ENCODE results near the gene PARP1.

PARP1 gene

DNA sequence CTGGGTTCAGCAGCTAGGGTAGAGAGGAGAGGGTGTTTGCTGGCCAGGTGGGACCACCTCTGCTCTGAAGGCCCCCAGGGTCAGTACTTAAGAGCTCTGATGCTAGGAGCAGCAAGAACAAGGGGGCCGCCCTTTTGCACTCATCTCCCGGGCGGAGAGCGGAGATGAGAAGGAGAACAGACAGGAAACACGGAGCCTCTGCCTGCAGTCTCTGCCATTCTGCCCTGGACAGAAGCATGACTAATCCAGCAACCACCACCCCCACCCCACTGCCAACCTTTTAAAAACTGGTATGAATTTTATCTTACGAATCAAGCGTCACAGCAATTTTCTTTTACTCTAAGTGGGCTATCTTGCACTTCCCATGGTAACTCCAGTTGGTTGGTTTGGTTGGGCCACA is 34.5 kb downstream of the PARP1 start:
- no peak for DNase-seq (ENCODE audit: low read depth)

DNA sequence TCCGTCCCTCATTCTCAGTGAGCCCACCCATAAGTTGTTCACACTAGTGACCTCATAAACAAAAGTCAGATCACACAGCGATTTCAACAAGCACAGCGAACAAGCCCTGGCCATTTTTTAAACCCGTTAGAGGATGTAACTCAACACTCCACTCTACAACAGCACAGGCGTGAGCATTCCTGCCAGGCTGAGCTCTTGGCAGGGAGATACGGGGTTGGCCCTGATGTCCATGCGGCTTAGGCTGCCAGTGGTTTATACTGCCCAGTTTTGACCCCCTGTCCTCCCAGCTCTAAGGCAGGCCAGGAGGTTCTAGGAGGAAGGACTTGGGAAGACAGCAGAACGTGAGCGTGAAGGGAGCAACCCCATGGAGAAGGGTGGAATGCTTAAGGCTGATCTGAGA is 35.0 kb downstream of the PARP1 start:
- no peak for DNase-seq (ENCODE audit: low read depth)

DNA sequence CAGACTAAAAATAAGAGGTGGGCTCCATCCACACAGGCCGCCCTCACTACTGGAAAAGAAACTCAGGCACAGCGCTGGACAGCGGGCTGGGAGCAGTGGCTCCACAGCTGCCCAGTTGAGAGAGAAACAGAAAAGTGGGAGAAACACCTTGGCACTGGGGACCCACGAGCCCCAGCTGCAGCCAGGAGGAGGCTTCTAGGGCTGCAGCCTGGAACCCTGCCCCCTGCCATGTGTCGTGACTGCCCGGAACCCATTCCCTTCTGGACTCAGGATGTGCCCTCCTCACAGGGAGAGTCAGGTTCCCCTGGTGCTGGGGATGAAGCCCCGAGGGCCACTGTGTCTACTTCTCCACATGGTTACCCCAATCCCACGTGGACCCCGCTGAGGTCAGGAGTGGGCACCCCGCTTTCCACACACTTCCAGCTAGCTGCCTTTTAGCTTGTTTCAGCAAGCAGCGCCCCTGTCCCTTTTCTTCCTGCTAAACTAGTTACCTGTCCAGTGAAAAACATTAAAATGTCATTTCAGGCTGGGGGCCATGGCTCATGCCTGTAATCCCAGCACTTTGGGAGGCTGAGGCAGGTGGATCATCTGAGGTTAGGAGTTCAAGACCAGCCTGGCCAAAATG is 35.9 kb downstream of the PARP1 start:
- no peak for DNase-seq (ENCODE audit: low read depth)

DNA sequence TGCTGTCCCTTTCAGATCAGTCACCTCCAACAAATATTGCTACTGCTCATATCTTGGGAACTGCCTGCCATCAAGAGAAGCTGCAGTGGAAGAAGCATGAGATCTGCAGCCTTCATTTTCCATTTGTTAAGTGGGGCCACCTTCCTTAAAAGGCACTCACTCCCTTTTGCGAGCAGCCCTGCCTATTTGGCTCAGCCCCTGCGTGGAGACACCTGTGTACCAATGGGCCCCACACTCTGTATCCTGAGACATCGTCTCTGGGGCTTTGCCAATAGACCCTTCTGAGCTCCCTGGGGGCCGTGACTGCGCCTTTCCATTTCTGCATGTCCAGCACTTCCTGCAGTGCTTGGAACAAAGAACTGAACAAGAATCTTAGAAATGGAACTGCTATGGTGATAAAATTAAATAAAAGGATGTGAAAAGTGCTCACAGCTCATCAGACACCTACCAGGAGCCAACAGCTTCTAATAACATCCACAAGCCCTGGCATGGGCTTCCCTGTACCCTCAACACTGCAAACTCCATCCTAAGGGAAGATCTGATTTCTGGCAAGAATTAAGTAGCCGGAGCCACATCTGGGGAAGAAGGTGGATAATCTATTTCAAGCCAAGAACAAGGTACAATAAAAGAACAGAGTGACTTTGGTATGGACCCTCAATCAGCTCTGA is 36.7 kb downstream of the PARP1 start:
- DNase-seq (ENCODE audit: low read depth) = no peak

DNA sequence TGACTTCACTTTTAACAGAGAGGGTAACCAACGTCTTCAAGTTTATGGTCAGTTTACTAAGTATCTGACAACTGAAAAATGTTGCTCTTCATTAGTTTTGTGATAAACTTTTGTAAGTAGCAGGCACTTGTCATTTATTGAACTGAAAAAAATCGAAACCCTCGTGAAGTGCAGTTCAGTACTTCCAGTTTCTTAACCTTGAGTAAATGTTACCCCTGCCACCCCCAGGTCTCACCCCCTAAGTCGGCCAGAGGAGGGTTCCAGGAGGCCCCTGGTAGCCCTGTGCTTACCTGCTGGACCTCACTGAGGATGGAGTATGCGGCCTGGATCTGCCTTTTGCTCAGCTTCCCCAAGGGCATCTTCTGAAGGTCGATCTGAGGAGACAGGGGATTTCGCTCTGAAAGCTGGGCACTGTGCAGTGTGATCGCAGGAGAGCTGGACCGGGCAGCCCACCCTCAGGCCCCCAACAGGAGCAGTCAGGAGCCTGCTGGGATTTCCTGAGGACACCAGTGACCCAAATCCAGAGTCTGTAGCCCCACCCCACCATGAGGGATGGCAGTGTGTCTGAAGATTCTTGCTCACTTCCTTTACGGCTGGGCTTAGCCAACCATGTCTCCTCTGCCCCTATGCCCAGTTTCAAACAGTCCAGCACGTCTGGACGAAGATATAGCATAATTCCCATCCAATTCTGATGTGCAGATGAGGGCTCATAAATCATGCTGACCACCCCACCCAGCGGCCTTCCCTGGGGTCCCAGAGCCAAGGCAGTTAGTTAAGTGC is 37.6 kb downstream of the PARP1 start:
- DNase-seq (ENCODE audit: low read depth) = no peak

DNA sequence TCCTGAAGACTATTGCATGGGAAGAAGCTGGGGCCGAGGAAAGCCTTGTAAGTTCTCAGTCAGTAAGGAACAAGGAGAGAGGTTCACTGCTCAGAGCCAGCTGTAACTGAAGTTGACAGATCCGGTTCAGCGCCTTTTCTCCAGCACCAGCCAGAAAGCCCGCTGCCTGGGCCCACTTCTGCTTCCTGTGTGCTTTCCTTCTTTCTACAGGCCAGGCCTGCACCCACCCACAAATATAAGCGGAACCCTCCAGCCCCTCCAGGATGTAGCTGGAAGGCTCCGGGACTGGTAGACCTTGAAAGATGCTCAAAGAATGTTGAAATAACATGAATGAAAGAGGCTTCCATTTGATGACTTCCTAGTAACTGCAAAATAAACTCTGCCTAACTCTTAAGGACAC is 38.8 kb downstream of the PARP1 start:
- DNase-seq (ENCODE audit: low read depth) = no peak

DNA sequence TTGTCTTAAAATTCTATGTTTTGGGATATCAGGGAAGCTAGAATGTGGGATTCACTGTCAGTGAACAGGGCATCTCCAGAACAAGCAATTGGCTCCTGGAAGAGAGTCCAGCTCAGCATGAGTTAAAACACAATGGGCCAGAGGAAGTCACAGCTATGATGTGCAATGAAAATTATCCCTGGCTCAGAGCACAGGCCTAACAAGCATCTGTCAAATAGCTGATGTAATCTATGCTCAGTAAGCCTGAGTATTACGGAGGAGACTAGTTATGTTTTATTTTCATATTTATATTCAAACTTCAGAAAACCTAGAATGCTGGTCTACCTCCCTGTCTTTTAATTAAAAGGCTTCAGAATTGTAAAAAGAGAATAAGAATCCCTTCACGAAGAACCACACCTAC is 41.6 kb downstream of the PARP1 start:
- no peak for DNase-seq (ENCODE audit: low read depth)

DNA sequence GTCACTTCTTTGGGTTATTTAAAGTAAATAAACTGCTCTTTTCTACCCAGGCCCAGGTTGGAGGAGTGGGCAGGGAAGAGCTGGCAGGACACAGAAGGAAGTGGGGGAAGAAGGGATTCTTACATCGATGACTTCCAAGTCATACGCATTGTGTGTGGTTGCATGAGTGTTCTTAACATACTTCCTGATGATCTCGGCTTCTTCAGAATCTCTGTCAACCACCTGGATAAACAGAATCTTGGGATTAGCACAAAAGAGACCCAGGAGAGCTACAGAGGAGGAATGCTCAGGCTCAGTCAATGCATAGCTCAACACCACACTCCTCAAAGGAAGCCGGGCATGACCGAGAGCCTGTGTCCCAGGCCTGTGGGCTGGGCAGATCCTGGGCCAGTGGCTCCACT is 42.1 kb downstream of the PARP1 start:
- peak; percentile 50 for DNase-seq (ENCODE audit: low read depth)

DNA sequence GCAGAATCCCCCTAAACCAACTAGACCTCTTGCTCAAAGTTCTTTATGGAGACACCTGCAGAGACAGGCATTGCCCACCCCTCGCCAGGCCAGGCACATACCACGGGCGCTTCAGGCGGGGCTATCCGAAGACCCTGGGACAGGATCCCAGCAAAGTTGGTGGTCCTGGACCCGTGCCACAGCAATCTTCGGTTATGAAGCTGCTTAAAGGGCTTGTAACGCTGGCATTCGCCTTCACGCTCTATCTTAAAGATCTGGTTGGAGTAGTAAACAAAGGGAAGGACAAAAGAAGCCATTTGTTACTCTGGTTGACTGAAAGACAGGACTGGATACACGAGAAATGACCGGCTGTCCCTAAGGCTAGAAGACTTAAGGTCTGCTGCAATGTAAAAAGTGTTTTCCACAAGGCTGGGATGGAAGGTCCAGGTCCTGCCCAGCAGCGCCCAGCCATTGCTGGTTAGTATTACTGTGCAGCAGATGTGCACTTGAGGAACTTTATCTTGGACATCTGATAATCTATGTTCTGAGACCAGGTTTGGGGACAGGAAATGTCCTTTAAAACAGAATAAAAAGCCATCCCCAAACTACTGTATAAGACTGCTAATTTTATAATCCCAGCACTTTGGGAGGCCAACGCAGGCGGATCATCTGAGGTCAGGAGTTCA is 42.9 kb downstream of the PARP1 start:
- DNase-seq (ENCODE audit: low read depth) = no peak

DNA sequence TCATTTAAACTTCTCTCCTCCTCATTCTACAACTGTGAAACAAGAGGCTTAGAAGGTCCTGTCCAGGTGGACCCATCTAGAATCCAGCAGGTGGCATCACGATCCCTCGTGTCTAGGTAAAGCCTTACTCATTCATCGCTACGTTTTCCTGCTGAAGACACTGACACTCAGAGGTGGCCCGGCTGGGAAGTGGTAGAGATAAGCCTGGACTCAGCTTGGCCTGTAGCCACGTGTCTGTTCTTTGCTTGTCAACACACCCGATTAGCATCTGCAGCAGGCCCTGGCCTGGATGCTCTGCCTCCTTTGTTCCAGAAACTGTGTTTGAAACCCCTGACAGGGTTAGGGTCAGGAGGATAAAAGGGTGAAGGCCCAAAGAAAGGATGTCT is 43.4 kb downstream of the PARP1 start:
- no peak for DNase-seq (ENCODE audit: low read depth)

DNA sequence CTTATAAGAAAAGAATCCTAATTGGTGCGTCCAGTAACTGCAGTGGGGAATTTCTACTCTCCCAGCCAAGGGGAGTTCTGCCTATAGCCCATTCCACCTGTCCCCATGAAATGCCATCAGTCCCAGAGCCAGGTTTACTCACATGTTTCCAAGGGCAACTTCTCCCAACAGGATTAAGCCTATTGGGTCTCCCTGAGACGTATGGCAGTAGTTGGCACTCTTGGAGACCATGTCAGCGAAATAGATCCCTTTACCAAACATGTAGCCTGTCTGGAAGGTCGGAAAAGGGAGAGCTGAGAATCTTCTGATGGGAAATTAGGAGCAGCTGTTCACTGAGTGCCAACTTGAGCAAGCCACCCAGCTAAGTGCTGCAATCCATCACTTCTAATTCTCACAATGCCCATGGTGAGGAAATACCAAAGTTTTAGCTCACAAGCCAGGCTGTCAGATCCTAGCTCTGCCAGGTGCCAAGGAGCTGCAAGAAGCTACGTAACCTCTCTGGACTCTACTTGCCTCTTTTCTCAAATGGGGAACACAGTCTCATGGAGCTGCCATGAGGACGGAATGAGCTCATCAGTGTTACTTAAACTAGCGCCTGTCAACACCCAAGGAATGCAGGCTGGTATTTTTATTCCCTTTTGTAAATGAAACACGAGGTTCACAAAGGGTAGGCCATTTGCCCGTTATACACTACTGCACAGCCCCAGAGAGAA is 43.9 kb downstream of the PARP1 start:
- no peak for DNase-seq (ENCODE audit: low read depth)

DNA sequence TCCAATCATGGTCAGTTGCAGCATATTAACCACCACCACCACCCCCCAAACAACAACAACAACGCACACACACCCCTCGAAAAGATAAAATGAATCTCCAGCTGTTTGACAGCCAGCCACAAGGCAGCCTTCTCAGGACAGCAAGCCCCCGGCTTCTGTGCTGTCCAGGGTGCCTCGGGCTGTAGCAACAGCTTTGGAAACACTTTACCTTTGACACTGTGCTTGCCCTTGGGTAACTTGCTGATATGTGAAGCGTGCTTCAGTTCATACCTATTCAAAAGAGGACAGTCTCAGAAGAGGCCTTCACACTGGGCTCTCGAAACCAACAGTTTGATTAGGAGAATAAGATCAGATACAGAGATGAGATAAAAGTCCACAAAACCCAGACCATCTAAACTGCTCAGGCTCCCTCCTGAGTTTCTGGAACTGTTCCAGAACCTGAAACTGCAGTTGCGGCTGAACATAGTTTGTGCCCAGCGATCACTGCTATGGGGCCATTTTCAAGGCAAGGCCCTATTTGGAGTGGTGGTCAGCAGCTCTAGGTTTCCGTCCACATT is 44.9 kb downstream of the PARP1 start:
- no peak for DNase-seq (ENCODE audit: low read depth)

DNA sequence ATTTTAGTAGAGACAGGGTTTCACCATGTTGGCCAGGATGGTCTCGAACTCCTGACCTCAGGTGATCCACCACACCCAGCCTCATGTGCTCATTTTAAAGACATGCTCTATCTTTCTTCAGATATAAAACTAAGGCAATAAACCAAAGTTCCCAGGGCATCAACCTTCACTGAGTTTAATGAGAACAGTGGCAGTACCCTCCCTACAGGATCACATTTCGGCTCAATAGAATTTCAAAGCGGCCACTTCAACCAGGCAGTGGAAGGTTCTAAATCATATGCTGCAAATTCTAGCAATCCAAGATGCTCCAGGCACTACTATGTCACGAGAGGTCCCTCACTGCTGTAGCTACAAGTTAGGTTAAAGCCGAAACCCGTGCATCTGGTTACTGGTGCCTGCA is 45.5 kb downstream of the PARP1 start:
- DNase-seq (ENCODE audit: low read depth) = no peak

DNA sequence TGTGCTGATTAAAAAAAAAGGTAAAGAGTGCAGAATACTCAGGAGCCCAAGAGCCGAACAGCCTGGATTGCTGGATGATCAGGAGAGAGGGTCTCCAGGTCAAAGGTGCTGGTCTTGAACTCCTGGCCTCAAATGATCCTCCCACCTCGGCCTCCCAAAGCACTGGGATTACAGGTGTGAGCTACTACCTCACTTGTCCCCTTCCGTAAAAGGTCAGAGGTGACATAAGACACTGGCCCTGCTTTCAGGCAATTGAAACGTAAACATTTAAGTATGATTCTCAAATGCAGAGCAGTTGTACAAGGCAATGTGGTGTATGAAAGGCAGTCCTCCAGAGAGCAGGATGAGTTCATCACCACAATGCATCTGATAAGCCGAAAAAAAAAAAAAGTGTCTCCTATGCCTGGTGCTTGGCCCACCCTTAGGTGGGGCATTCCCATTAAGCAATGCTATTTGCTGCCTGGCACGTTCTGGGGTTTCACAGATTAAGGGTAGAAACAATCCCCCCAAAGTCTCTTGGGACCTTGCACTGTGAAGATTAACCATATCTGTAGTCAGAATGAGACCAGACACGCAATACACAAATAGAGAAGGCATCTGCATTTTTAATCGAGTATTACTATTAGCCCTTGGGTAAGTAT is 47.7 kb downstream of the PARP1 start:
- no peak for DNase-seq (ENCODE audit: low read depth)

DNA sequence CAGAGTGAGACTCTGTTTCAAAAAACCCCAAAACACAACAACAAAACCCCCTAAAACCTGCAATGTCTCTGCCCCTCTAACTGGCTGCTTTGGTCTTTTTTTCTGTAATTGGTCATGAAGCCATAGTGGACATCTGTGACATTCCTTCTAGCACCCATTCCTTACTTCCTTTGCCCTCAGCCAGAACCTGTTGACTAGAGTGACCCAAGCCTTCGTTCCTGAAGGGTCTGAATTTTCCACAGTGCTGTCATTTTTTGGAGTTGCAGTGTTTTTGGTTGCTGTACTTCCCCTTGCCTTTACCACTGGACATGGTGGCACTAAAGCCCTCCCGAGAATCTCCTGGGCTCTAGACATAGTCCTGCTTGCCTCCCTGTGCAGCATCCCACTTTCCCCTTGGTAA is 50.5 kb downstream of the PARP1 start:
- DNase-seq (ENCODE audit: low read depth) = no peak

DNA sequence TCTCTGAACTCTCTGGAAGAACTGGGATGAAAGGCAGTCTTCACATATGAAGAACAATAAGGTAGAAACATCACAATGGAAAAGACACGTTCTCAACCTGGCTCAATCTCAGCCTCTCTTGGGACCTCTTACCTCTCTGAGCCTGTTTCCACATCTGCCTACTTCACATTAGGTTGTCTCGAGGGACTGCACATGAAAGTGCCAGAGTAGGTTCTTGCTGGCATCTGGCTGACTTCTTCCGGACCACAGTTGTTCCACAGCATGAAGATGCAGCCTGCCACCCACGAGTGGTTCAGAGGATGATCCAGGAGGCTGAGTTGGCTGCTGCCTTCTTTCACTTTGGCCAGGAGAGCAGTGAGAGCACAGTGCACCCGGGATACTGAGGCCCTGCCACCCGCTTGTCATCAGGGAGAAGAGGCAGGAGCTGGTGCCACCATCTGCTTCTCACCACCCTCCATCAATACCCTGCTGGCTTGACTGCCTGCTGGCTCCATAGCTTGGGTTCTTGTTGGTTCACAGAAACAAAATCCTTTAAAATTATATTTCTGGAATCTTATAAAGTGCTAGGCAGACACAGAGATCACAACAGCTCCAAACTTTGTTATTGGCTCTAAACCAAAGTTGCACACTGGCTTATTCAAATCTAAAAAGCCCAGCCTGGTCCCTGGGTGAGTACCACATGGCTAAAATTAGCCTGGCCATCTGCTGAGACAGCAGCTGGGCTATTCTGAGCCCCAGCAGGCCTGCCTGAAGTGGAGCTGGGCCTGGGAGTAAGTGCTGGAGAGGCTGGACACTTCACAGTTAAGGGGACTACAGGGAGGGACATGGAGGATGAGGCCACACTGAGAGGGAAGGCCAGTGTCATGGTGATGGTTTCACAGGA is 52.0 kb downstream of the PARP1 start:
- DNase-seq (ENCODE audit: low read depth) = no peak

DNA sequence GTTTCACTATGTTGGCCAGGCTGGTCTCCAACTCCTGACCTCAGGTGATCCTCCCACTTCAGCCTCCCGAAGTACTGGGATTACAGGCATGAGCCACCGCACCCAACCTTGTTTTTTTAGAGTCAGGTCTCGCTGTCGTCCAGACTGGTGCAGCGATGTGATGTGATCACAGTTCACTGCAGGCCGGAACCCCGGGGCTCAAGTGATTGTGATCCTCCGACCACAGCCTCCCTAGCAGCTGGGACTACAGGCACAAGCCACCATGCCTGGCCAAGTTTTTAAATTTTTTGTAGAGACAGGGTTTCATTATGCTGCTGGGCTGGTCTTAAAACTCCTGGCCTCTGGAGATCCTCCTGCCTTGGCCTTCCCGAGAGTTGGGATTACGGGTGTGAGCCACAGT is 52.9 kb downstream of the PARP1 start:
- no peak for DNase-seq (ENCODE audit: low read depth)

DNA sequence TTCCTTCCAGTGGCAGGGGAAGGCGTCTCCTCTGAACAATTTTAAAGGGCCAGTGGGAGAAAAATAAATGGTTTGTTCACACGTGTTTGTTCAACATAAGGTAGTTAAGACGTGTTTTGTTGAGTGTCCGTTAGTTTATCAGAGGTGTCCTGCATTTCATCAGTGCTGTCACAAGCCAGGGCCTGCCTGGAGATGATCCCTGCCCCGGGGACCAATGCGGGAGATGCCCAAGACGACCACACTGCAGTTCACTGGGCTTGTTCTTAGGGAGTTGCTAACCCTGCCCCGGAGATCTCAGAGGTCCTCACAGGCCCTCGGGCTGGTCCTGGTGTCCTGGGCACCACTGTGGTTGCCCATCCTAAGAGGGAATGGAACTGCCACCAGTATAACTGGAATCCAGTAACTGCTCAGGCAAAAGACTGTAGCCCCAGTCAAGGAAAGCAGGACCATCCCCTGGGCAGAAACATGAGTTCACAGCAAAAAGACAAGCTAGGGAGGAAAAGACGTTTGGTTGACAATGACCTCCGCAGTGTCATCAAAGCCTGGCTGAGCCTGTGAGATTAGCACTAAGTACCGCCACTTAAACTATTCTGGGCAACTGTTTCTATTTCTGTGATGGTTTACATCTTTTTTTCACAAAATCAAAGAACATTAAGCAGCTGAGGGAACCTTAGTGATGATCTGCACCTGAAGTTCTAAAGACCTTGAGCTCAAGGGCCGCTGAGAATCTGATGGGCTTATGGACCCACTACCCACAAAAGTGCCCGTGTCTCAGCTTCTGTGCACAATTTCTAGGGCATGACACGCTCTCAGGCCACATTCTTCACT is 54.0 kb downstream of the PARP1 start:
- DNase-seq (ENCODE audit: low read depth) = no peak

DNA sequence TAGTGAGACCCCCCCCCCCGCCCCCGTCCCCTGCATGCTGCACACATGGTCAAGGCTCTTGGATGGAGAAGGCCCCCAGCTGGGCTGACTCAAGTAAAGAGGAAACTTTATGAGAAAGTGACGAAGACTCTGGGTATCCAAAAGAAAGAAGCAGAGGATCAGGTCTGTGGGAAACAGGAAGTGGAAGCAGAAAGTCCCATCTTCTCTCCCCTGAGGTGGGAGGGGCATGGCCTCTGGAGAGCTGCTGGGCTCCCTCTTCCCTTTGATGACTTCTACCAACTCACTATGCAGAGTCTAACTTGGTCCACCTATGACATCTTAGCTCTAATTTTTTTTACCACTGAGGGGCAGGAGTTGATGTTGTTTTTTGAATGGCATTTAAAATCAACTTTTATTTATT is 56.2 kb downstream of the PARP1 start:
- no peak for DNase-seq (ENCODE audit: low read depth)

DNA sequence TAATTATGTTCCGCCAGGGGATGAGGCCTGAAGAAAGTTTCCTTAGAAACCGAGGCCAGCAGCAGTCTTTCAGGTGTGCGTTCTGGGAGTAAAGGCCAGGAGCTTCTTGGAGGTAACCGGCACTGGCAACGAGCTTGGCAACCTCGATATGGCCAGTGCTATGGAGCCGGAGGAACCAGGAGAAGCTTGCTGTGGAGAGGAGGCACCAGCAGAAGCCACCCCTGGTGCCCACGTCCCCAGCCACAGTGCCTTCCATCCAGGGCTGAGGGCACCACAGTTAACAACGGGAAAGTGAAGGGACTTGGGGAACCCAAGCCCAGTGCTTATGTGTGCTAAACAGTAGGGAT is 57.4 kb downstream of the PARP1 start:
- no peak for DNase-seq (ENCODE audit: low read depth)

All from non-pigmented ciliary epithelial cell (primary cell).